ENCODE data around the gene HOXA5.

HOXA5 gene

DNA sequence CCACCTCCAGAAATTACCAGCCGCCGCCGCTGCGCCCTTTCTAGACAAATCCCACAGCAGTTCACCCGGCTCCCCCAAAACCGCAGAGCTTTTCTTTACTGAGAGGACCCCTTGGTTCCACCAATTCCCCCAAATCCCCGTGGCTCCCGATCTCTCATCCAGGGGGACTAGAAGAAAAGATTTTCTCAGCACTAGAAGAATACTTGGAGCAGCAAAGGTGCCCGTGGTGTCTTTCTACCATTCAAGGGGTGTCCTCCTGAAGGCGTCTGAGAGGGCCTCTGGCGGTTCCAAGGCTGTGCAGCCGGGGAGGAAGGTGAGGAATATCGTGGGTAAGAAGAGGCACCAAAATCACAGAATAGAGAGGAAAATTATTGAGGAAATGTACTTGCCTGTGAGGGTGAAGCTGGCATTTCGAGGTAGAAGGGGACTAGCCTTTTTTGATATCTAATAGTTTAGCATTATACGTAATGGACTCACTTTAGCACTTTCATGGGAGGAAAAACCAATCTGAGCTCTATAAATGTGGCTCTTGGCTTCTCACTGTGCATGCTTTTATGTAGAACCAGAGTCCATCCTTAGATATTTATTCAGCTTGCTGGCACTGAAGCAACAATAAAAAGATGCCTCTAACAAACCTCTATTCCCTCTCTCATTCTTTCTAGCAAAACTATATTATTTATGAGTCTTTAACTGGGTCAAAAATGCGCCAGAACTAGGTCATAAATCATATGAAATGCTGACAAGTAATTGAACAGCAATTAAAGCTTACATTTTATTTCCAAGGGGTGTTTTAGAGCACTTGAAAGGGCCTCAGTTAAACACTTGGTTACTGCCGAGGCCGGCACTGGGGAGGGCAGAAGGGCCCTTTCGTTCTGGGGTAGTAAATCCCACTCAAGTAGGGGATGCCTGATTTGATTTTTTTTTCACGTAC, 27.2 kb downstream of the HOXA5 start:
- no peak for DNase-seq

DNA sequence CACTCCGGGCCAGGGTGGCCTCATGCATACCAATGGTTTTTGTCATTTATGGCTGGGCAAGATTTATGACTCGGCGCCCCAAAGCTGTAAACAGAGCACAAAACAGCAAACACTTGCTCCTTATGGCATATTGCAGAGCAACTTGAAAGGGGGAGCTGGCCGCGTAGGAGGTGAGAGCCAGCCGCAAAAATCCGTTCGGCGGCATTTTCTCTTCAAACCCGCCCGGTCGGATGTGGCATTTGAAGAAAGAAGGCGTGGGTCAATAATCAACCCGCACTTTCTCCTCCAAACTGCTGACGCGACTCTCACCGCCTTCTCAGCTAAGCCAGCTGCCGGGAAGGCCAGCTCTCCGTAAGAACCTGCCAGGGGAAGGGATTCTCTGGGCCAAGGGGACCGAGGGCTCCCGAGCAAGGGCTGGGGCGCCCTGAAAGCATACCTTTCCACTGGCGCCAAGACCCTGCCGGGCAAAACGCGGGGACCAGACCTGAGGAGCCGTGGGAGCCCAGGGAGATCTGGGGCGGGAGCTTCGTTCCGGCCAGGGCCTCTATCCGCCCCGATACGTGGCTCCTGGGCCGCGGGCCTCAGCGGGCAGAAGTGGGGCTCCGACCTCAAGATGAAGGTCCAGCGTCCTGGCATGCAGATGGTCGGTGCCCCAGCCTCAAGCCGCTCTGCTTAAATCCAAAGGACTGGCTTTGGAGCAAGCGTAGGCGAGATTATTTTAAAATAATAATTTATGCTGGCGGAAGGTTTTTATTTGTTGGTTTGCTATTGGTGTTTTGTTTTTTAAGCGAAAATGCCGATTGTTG, 28.1 kb downstream of the HOXA5 start:
- no peak for DNase-seq

- DNase-seq = no peak
Observed at GRCh38 chr7:27114881-27115220, 28.6 kb downstream of the HOXA5 start.

GRCh38 chr7:27113991-27114769, 29.3 kb downstream of the HOXA5 start:
- no peak for DNase-seq

DNA sequence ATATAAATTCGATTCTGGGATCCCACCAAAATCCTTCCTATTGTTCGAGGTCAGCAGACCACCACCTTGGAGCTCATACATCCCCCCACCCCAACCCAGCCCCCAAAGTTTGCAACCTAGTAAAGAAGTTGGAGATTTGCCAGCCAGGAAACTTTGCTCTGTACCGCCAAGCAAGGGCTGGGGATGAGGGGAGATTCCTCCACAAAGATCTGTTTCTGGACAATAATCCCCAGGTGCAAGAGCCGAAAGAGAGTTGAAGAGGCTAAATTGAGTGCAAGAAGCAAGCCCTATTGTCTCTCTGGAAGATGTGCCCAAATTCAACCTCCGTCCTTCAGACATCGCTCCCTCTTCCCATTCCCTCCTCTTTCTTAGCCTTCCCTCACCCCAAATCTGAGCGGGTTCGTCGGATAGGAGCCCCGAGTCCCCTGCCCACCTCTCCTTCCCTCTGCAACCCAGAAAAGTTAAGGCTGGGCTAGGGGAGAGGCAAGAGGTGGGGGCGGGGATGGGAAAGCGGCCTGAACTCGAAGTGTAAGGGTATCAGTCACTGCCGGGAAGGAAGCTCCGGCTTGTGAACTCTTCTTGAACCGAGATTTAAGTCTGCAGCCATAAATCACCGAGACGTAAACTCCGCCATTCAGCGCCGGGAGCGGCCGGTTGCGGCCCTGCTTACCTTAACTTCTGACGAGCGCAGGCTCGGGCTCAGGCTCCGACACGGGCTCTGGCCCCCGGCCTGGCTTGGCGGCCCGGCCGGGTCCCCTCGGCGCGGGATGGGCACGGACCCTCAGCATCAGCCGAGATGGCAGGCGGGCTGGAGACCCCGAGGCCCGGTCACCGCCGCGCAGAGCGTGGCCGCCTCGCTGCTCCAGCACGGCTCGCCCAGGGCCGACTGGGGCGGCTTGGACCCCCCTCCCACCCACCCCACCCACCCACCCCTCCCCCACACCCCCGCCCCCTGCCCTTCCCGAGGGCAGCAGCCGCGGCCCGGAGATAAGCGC, 30.2 kb downstream of the HOXA5 start:
- DNase-seq = no peak

DNA sequence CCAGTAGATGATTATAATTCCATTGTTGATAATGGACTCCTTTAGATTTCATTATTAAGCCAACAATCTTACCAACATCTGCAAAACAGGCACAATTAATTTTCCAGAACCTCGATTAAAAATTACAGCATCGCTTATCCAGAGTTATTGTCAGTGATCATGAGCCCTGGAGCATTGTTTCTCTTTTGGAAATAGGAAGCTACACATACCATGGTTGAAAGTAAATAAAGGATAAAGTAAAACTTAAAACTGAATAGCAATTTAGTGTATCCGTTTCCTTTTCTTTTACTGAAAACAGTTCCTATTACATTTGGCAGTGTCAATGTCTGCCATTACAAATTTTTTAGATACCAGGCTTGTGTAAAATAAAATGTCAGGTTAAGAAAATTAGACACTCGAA, 31.1 kb downstream of the HOXA5 start:
- no peak for DNase-seq

GRCh38 chr7:27111751-27112277, 31.7 kb downstream of the HOXA5 start:
- no peak for DNase-seq

DNA sequence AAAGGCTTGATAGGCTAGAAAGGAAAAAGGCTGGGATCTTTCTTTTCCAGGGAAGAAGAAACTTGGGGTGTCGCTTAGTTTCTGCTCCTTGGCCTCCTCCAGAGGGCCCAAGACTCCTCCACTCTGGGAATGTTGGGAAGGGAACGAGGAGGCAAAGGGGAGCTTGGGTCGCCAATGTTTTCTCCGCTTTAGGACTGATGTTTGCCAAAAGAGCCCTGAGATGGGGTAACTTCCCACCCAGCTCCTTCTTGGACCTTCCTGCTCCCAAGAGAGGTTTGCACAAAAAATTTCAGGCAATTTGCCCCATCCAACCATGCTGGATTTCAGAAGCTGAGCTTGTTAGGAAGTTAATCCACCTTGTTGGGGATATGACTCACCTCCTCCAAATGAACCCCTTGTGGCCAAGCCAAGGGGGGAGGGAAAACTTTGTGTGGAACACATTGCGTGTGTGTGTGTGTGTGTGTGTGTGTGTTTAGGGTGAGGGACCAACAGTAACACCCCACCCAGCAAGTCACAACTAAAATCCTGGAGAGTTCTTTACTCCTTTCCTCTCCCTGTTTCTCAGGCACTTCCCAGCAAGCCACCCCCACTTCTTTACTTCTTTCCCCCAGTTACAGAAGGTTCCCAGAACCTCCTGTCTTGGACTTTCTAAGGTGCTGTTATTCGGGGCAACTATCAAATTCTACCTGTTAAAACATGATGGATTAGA, 32.3 kb downstream of the HOXA5 start:
- no peak for DNase-seq

DNA sequence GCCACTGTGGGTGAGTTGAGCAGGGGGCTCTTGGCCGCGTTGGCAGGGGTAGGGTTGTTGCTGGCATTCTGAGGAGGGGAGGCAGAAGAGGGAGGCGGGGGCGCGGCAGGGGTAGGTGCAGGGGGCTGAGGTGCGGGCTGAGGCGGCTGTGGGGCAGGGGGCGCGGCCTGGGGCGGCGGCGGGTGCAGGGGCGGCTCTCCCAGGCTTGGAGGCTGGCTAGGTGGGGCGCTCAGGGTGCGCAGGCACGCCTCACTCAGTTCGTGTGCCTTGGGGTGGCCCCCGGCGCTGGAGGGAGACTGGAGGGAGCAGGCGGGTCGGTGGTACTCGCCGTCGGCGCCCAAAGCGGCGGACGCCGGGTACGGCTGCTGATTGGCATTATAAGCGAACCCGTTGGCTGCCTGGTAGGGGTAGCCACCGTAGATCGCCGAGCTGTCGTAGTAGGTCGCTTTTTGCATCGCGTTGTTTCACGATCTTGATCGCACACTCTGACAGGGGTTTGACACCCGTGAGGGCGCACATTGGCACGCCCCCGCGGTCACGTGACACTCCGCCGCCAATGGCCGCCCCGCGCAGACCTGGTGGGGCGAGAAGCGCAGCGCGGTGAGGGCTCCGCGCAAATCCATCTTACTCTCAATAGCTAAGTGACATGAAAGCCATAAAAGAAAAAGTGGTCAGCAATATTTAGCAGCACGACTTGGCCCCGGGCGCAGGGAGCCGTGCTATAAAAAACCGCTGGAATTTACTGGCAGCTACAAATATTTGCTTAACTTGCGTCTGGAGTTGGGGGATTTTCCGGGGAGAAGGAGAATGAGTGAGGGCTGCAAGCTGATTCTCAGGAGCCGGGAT, 33.1 kb downstream of the HOXA5 start:
- DNase-seq = no peak

GRCh38 chr7:27109466-27110185, 33.9 kb downstream of the HOXA5 start:
- no peak for DNase-seq

DNA sequence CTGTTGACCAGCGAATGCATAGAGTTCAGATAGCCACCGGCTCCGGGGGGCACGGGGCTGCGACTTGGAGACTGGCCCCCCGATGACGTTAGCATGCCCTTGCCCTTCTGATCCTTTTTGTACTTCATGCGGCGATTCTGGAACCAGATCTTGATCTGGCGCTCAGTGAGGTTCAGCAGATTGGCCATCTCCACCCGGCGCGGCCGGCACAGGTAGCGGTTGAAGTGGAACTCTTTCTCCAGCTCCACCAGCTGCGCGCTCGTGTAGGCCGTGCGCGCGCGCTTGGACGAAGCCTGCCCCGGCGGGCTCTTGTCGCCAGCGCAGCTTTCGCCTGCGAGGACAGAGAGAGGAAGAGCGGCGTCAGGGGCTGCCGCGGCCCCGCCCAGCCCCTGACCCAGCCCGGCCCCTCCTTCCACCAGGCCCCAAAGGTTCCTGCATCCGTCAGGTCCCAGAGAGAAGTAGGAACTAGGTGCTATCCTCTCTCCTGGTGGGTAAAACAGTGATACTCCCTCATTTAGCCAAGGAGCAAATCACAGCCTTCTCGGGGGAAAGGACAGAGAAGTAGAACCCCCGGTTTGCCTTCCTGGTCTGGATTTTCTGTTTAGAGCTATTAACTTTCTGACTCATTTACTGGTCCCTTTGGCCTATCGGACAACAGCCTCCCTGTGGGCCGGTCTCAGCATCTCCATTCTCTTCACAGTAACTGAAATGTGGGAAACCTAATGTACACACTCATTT, 34.9 kb downstream of the HOXA5 start:
- no peak for DNase-seq

GRCh38 chr7:27107391-27108381, 35.8 kb downstream of the HOXA5 start:
- no peak for DNase-seq

GRCh38 chr7:27106901-27107240, 36.6 kb downstream of the HOXA5 start:
- no peak for DNase-seq

DNA sequence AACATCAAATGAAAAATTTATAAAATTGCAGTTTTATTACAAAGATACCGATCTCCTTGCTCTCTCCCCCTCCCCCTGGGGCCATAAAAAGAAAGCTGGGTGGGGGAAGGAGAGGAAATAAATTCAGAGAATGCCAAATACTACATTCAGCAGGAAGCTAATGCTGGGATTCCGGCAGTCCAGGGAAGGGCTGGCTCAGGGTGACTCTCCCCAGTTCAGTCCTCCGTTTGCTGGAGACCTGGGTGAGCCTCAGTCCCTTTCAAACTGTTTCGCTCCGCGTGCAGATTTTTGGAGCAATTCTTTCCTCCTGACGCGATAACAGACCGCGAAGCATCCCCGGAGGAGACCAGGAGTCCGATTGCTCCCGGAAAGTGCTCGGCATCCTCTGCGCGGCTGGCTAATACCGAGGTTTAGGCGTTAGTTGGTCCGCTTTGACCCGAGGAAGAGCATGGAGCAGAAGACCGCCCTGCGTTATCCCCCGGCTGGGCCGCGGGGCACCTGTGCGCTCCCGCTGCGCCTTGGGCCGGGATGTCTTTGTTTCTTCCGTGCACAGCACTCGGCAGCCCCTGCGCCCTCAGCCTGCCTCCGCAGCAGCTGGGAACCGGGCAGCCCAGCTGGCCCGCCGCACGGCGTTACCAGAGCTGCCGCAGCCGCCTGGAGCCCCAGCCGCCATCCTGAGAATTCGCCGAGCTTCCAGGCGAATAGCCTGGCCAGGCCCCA, 37.1 kb downstream of the HOXA5 start:
- DNase-seq = no peak

GRCh38 chr7:27105301-27106031, 38.0 kb downstream of the HOXA5 start:
- DNase-seq = no peak
